ENCODE data around the gene CRISP2.

The CRISP2 gene

DNA sequence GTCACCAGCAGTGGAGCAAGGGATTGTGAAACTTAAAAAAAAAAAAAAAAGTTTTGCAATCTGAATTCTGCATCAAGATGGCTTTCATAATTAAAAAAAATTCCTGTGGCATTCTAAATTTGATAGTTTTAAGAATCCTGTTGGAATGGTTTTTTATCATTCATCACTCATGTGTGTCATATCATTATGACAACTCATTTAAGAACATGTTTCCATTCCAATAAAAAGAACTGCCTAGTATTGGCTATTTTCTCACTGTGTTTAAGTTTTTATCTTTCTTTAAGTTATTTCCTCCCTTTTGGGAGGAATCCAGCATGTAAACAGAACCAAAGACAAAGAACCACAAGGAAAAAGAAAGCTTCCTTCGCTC is 50.5 kb downstream of the CRISP2 start:
- no peak overlapping the region for H3K4me3 ChIP-seq (ENCODE audit: low read depth, low read length)
- TF ChIP-seq, protein P1, sequence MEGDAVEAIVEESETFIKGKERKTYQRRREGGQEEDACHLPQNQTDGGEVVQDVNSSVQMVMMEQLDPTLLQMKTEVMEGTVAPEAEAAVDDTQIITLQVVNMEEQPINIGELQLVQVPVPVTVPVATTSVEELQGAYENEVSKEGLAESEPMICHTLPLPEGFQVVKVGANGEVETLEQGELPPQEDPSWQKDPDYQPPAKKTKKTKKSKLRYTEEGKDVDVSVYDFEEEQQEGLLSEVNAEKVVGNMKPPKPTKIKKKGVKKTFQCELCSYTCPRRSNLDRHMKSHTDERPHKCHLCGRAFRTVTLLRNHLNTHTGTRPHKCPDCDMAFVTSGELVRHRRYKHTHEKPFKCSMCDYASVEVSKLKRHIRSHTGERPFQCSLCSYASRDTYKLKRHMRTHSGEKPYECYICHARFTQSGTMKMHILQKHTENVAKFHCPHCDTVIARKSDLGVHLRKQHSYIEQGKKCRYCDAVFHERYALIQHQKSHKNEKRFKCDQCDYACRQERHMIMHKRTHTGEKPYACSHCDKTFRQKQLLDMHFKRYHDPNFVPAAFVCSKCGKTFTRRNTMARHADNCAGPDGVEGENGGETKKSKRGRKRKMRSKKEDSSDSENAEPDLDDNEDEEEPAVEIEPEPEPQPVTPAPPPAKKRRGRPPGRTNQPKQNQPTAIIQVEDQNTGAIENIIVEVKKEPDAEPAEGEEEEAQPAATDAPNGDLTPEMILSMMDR (IDR thresholded peaks at IDR 0.05; ENCODE audit: low read depth, low read length, missing control alignments): no peak
- no peak for DNase-seq (ENCODE audit: low read depth)

DNA sequence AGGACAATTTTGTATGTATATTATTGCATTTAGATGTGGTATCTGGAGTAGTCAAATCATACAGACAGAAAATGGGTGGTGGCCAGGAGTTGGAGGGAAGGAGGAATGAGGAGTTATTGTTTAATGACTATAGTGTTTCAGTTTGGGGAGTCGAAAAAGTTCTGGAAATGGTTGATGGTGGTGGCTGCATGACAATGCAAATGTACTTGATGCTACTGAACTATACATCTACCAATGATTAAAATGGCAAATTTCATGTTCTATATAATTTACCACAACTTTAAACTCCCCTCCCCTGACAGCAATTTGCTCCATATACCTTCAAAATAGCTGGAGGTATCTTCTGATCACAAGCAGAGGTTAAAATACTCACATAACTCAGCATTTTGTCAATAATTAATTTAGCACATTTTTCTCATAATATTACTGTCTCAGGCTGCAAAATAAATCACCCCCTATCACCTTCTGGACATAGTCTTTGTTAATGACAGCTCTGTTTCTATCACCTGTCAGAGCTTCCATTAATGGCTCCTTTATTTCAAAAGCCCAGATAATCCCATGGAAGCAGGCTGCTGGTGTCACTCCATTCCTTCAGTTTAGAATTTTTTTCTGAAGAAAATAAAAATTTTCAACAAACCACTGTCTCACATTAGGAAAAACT is 51.0 kb downstream of the CRISP2 start:
- H3K4me3 ChIP-seq (ENCODE audit: low read depth, low read length): no peak overlapping the region
- no peak for DNase-seq (ENCODE audit: low read depth)

DNA sequence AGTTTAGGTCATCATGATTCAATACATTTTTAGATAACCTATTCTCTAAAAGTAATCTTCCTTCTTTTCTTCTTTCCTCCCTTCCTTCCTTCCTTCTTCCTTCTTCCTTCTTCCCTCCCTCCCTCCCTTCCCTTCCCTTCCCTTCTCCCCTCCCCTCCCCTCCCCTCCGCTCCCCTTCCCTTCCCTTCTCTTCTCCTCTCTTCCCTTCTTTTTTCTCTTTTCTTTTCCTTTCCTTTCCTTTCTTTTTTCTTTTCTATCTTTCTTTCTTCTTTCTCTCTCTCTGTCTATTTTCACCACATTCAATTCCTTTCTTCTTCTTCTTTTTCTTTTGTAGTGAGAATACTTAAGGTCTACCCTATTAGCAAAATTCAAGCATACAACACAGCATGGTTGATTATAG is 59.4 kb downstream of the CRISP2 start:
- no peak for DNase-seq (ENCODE audit: low read depth)
- TF ChIP-seq, protein P1 (IDR thresholded peaks at IDR 0.05; ENCODE audit: low read depth, low read length, missing control alignments): no peak
- no peak overlapping the region for H3K4me3 ChIP-seq (ENCODE audit: low read depth, low read length)

More for the DNA sequence above, 51.0 kb downstream of the CRISP2 start:
- TF ChIP-seq, protein P1 (IDR thresholded peaks at IDR 0.05; ENCODE audit: low read depth, low read length, missing control alignments): no peak

DNA sequence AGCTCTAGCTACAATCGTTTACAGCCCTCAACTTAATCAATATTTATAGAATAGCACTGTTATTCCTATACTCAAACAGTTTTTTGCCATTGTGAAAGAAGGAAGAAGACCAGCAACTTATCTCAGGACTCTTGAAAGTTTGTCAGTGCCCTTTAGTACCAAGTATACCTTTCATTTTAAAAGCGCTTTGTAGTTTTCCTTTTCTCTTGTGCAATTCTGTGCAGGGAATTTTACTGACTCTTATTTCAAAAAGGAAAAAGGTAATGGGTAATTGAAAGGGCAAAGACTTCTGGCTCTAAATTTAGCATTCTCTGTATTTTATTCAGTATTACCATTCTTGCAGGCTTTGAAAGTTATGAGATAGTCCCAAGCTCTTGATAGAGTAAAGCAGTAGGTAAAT is 59.9 kb downstream of the CRISP2 start:
- no peak for DNase-seq (ENCODE audit: low read depth)
- H3K4me3 ChIP-seq (ENCODE audit: low read depth, low read length): no peak overlapping the region
- TF ChIP-seq, protein P1 (IDR thresholded peaks at IDR 0.05; ENCODE audit: low read depth, low read length, missing control alignments): no peak

DNA sequence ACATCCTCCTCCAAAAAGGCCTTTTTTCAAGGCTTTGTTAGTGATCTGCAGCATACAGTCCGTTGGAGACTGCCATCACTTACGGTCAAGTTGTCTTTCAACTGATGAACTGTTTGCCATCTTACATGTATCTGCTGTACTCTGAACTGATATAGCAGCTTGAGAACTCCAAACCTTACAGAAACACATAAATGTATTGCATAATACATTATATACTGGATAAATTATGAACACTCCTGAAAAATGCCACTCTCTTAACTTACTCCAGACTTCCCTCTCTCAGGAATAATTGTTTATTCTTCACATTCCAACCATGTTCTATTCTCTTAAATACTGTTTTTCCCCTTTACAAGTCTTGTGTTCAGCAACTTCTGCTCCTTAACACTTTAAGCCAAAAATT is 62.1 kb downstream of the CRISP2 start:
- H3K4me3 ChIP-seq (ENCODE audit: low read depth, low read length): no peak overlapping the region
- no peak for DNase-seq (ENCODE audit: low read depth)
- TF ChIP-seq, protein P1 (IDR thresholded peaks at IDR 0.05; ENCODE audit: low read depth, low read length, missing control alignments): no peak

DNA sequence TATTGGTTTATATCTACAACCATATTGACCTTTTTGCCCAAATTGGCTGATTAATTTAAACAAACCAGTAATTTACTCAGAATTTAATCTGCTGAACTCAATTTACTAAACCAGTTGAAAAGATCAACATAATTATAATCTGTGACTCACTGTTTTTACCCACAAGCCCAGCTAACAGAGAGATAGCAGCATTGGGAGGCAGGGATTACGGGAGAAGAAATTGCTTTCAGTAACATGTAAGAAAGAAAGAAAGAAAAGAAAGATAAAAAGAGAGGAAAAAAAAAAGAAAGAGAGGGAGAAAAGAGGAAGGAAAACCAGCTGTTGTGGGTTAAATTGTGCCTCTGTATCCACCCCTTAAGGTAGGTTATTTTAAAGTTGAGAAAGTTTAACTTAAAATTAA is 63.4 kb downstream of the CRISP2 start:
- TF ChIP-seq, protein P1 (IDR thresholded peaks at IDR 0.05; ENCODE audit: low read depth, low read length, missing control alignments): no peak
- H3K4me3 ChIP-seq (ENCODE audit: low read depth, low read length): no peak overlapping the region
- DNase-seq (ENCODE audit: low read depth): no peak

DNA sequence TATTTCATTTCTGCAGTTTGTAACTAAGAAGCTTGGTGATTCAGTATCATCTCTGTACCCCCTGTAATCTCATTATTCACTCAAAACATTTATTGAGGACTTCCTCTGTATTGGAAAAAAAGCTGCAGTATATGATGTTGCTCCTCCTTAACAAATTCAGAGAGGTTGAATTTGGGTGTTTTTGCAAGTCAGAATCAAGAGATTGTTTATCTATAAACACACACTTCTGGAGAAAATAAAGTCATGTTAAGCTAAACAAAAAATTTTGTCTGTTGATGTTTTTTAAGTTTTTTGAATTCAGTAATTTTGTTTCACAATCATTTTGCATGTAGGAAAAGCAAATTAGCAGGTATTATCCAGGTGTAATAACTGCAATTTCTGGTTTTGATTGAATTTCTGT is 65.3 kb downstream of the CRISP2 start:
- TF ChIP-seq, protein P1 (IDR thresholded peaks at IDR 0.05; ENCODE audit: low read depth, low read length, missing control alignments): no peak
- DNase-seq (ENCODE audit: low read depth): no peak
- no peak overlapping the region for H3K4me3 ChIP-seq (ENCODE audit: low read depth, low read length)
